Fibroblast of lung (primary cell): ENCODE data around the gene THY1. TPM values are rescaled to one million over a fixed set of nuclear protein-coding genes. Genes with fewer than 3 reads are reported as not detected.

Experiments
- DNase-seq, 2 donors: peaks; one replicate each; pipeline versions ENCODE4 v3.0.0 to v3.0.0-alpha.2; 2010; ENCODE audit warnings: low read depth in 2 of 2
- H2AFZ ChIP-seq: 2 replicates; pipeline ENCODE4 v1.5.1; 2012; ENCODE audit warnings: low read length, control low read depth, inconsistent platforms
- H3K27ac ChIP-seq: 2 replicates; pipeline ENCODE4 v1.5.1; 2011; ENCODE audit warnings: low read length, control low read depth; ENCODE audit not compliant: insufficient read depth
- H3K27me3 ChIP-seq: 2 replicates; pipeline ENCODE4 v1.5.1; 2011; ENCODE audit warnings: mild to moderate bottlenecking, low read length; ENCODE audit not compliant: control insufficient read depth, insufficient read depth
- H3K36me3 ChIP-seq: 2 replicates; pipeline ENCODE4 v1.5.1; 2011; ENCODE audit warnings: low read length; ENCODE audit not compliant: control insufficient read depth, insufficient read depth
- H3K4me1 ChIP-seq: 2 replicates; pipeline ENCODE4 v1.5.1; 2011; ENCODE audit warnings: low read length; ENCODE audit not compliant: control insufficient read depth, insufficient read depth; ENCODE audit errors: extremely low read depth
- H3K4me2 ChIP-seq: 2 replicates; pipeline ENCODE4 v1.5.1; 2011; ENCODE audit warnings: low read length, control low read depth; ENCODE audit not compliant: insufficient read depth; ENCODE audit errors: extremely low read depth
- H3K4me3 ChIP-seq, 4 experiments: fragments of 200-600 bp in 1 of 4; sonication (generic) in 1 of 4; replicated peaks in 1 of 4; 2 replicates each; pipeline ENCODE4 v1.5.1; 2011 to 2016; ENCODE audit warnings: low read length in 4 of 4, low read depth in 3 of 4, mild to moderate bottlenecking in 3 of 4, control low read depth in 2 of 4, inconsistent platforms in 1 of 4, mixed read lengths in 1 of 4; ENCODE audit not compliant: insufficient read depth in 1 of 4; ENCODE audit errors: control extremely low read depth in 1 of 4
- H3K79me2 ChIP-seq: 2 replicates; pipeline ENCODE4 v1.5.1; 2012; ENCODE audit warnings: mild to moderate bottlenecking, low read length, inconsistent platforms; ENCODE audit not compliant: control insufficient read depth, insufficient read depth
- H3K9ac ChIP-seq: 2 replicates; pipeline ENCODE4 v1.5.1; 2011; ENCODE audit warnings: mild to moderate bottlenecking, low read length, control low read depth; ENCODE audit not compliant: insufficient read depth
- H3K9me3 ChIP-seq: 2 replicates; pipeline ENCODE4 v1.5.1; 2012; ENCODE audit warnings: low read depth, low read length; ENCODE audit not compliant: control insufficient read depth, insufficient read depth
- H4K20me1 ChIP-seq: 2 replicates; pipeline ENCODE4 v1.5.1; 2011; ENCODE audit warnings: low read length; ENCODE audit not compliant: control insufficient read depth, insufficient read depth; ENCODE audit errors: extremely low read depth
- EZH2 ChIP-seq: IDR thresholded peaks from 2 replicates; pipeline ENCODE4 v1.5.1; 2012; ENCODE audit warnings: low read length, control low read depth, mild to moderate bottlenecking; ENCODE audit errors: missing control alignments
- polyA plus RNA-seq, 2 donors: library from polyadenylated mRNA; depleted of rRNA in 1 of 2; stranded (reverse) in 1 of 2; unstranded in 1 of 2; fragments of >200 nt; gene quantifications; 2 replicates each; pipeline ENCODE4 v1.2.1, GENCODE V29; 2011 to 2012; ENCODE audit warnings: missing spikeins in 1 of 2
- total RNA-seq: library from RNA; depleted of rRNA; stranded (reverse); fragments of >200 nt; gene quantifications from 2 replicates; pipeline ENCODE4 v1.2.1, GENCODE V29; 2014
- TF ChIP-seq, protein P1 (sequence below), 2 donors: IDR thresholded peaks in 1 of 2; conservative IDR thresholded peaks in 1 of 2; 1 replicate in 1 of 2; 2 replicates in 1 of 2; pipeline ENCODE4 v1.5.1; 2011 to 2012; ENCODE audit warnings: low read length in 2 of 2, control low read depth in 1 of 2, inconsistent platforms in 1 of 2, low read depth in 1 of 2, mild to moderate bottlenecking in 1 of 2

THY1 gene
- total and polyA plus RNA-seq, 2 donors (not counting 1 experiment from before 2014, with no cell fraction given): 292 to 824 TPM

DNA sequence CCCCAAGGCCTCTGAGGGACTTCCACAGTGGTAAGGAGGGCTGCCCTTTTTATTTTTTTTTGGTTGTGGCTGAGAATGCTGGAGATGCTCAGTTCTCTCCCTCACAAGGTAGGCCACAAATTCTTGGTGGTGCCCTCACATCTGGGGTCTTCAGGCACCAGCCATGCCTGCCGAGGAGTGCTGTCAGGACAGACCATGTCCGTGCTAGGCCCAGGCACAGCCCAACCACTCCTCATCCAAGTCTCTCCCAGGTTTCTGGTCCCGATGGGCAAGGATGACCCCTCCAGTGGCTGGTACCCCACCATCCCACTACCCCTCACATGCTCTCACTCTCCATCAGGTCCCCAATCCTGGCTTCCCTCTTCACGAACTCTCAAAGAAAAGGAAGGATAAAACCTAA is 4.2 kb downstream of the THY1 start:
- H3K36me3 ChIP-seq: peaks cover 16% of the 10 kb centered on the region
- H3K4me2 ChIP-seq: no peak overlapping the region
- no peak for TF ChIP-seq EZH2
- TF ChIP-seq, protein P1, sequence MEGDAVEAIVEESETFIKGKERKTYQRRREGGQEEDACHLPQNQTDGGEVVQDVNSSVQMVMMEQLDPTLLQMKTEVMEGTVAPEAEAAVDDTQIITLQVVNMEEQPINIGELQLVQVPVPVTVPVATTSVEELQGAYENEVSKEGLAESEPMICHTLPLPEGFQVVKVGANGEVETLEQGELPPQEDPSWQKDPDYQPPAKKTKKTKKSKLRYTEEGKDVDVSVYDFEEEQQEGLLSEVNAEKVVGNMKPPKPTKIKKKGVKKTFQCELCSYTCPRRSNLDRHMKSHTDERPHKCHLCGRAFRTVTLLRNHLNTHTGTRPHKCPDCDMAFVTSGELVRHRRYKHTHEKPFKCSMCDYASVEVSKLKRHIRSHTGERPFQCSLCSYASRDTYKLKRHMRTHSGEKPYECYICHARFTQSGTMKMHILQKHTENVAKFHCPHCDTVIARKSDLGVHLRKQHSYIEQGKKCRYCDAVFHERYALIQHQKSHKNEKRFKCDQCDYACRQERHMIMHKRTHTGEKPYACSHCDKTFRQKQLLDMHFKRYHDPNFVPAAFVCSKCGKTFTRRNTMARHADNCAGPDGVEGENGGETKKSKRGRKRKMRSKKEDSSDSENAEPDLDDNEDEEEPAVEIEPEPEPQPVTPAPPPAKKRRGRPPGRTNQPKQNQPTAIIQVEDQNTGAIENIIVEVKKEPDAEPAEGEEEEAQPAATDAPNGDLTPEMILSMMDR (conservative IDR thresholded peaks at IDR 0.05 in 1 of 2, IDR thresholded peaks at IDR 0.05 in 1 of 2; ENCODE audit: low read depth in 1 of 2, low read length in 2 of 2): no peak
- no peaks in the 10 kb centered on the region for H4K20me1 ChIP-seq
- peaks cover 39% of the 10 kb centered on the region for H3K79me2 ChIP-seq
- H3K9ac ChIP-seq: no peak overlapping the region
- no peaks in the 10 kb centered on the region for H3K27me3 ChIP-seq
- H2AFZ ChIP-seq: no peak overlapping the region
- no peak for DNase-seq
- peaks cover 18% of the 10 kb centered on the region for H3K4me1 ChIP-seq
- H3K27ac ChIP-seq: peak overlapping the region; percentile 22
- H3K9me3 ChIP-seq: no peaks in the 10 kb centered on the region
- no peak overlapping the region for H3K4me3 ChIP-seq

DNA sequence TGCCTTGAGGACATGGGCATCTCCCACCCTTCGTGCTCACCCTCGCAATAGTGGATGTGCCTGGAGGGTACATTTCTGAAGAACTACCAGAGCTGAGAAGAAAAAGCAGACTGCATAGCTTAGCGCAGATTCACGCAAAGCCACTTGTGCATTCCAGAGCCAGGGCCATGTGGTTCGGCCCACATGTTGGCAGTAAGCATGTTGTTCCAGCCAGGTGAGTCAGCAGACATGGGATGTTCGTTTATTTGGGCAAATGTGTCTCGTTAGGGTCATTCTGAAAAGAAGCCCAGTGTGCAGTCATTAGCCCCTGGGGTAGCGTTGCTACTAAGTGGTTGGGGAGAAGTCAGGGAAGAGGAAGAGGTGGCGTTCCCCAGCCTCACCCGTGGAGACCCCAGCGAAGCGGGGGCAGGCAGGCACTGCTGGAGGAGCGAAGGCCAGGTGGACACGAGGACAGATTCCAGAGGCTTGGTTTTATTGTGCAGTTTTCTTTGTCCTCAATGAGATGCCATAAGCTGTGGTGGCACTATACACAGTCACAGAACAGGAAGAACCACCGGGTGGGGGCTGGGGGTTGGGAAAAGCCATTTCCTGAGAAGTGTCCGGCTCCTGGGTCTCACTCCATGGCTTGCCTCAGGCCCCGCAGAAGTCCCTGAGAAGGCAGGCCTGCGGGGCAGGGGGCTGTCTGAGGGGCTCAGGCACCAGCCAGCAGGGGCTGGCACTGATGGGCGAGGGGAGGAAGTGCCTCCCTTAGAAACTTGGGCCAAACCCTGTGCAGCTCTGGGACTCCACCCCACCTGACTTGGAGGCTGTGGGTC is 5.0 kb downstream of the THY1 start:
- Histone ChIP-seq H3K4me2 (peak overlapping the region; percentile 51), H3K36me3 (peaks cover 16% of the 10 kb centered on the region), H4K20me1 (no peaks in the 10 kb centered on the region), H3K4me1 (peaks cover 18% of the 10 kb centered on the region), H3K79me2 (peaks cover 39% of the 10 kb centered on the region), H3K9me3 (no peaks in the 10 kb centered on the region), H3K27me3 (no peaks in the 10 kb centered on the region), H2AFZ (no peak overlapping the region), H3K27ac (peak overlapping the region; percentile 84), H3K9ac (no peak overlapping the region), H3K4me3 (no peak overlapping the region)
- TF ChIP-seq, protein P1 (conservative IDR thresholded peaks at IDR 0.05 in 1 of 2, IDR thresholded peaks at IDR 0.05 in 1 of 2; ENCODE audit: low read depth in 1 of 2, low read length in 2 of 2): no peak
- no peak for TF ChIP-seq EZH2
- DNase-seq: peak; percentile 68 to 99

DNA sequence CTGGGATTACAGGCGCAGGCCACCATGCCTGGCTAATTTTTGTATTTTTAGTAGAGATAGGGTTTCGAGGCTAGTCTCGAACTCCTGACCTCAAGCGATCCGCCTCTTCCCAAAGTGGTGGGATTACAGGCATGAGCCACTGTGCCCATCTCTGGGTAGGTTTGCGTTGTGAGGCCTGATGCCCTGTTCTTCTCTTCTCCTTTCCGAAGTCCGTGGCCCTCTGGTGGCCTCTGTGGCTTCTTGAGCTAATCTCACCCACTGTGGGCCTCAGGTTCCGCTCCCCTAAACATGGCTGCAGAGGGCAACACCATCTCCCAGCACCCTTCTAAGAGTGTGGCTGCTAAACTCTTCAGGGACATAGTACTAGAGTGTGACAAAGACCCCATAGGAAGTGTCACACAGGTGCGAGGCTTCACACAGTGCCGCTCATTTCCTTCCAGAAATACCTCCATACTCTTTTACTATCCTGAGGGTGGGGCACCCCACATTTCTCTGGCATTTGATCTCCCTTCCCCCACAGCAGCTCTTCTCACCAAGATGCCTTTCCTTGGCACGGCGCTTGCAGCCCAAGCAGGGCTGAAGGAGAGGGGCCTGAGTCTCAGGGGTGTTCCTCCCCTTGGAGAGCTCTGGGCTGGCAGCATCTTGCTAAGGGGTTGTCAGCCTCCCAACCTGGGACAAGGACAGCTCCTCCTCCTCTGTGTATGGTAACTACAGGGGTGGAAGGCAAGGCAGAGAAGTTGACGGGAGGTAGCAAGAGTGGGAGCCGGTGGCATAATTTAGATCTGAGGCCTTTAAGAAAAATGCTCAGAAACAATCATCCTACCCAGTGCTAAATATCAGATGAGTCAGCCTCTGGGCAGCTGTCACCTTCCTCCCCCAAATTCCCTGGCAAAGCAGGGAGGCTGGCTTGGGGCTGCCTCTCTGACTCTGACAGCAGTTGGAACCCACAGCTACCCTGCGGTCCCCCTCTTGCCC is 6.1 kb downstream of the THY1 start:
- peak overlapping the region; percentile 84 for H3K27ac ChIP-seq
- peak; percentile 46 to 81 for DNase-seq
- no peak overlapping the region for H2AFZ ChIP-seq
- H3K9me3 ChIP-seq: no peaks in the 10 kb centered on the region
- no peak overlapping the region for H3K4me3 ChIP-seq
- TF ChIP-seq, protein P1 (conservative IDR thresholded peaks at IDR 0.05 in 1 of 2, IDR thresholded peaks at IDR 0.05 in 1 of 2; ENCODE audit: low read depth in 1 of 2, low read length in 2 of 2): no peak
- TF ChIP-seq EZH2: no peak
- peaks cover 18% of the 10 kb centered on the region for H3K4me1 ChIP-seq
- H4K20me1 ChIP-seq: no peaks in the 10 kb centered on the region
- H3K79me2 ChIP-seq: peaks cover 28% of the 10 kb centered on the region
- peaks cover 16% of the 10 kb centered on the region for H3K36me3 ChIP-seq
- H3K4me2 ChIP-seq: peak overlapping the region; percentile 51
- no peaks in the 10 kb centered on the region for H3K27me3 ChIP-seq
- H3K9ac ChIP-seq: no peak overlapping the region
